PC-3 (cell line): ENCODE data around the gene SLC35B1. TPM values are rescaled to one million over a fixed set of nuclear protein-coding genes. Genes with fewer than 3 reads are reported as not detected.

Source experiments
- ATAC-seq: fragments of 200-7000 bp; cut with Tn5 transposase; 2 replicates; pipeline ENCODE4 v1.9.1; 2020; ENCODE audit warnings: mild to moderate bottlenecking, moderate library complexity
- Bru-seq: library from RNA; stranded (reverse); fragments of 400-500 nt; gene quantifications from one replicate; lab custom pipeline; 2021; lab: Mats Ljungman, UMichigan
- BruChase-seq, 2 experiments: library from RNA; stranded (reverse); fragments of 400-500 nt; gene quantifications; one replicate each; lab custom pipeline; 2021; lab: Mats Ljungman, UMichigan
- BruUV-seq: library from RNA; stranded (reverse); fragments of 400-500 nt; replicated peaks from 2 replicates; lab custom pipeline; 2021; lab: Mats Ljungman, UMichigan
- CTCF ChIA-PET: fragments of 300-600 bp; sonication (Branson Sonifier 250); formaldehyde crosslinking; loops from one replicate; lab custom pipeline; 2022; ENCODE audit warnings: antibody characterized with exemption; lab: Charles Lee
- POLR2A ChIA-PET: fragments of 300-600 bp; sonication (Branson Sonifier 250); formaldehyde crosslinking; loops from one replicate; lab custom pipeline; 2022; ENCODE audit warnings: antibody characterized with exemption; ENCODE audit not compliant: unreplicated experiment; lab: Charles Lee
- DNase-seq: peaks from one replicate; pipeline ENCODE4 v3.0.0-alpha.2; 2015
- H2AFZ ChIP-seq: fragments of 300-600 bp; sonication (generic); 2 replicates; pipeline ENCODE4 v1.6.0; 2016; ENCODE audit warnings: antibody characterized with exemption, low read length
- H3F3A ChIP-seq: fragments of 300-600 bp; sonication (generic); one replicate; pipeline ENCODE4 v1.6.0; 2017; ENCODE audit warnings: antibody characterized with exemption, low read length, control low read depth, mild to moderate bottlenecking; ENCODE audit not compliant: unreplicated experiment
- H3K27ac ChIP-seq: fragments of 300-600 bp; sonication (generic); 2 replicates; pipeline ENCODE4 v1.5.1; 2016; ENCODE audit warnings: mild to moderate bottlenecking, low read length
- H3K27me3 ChIP-seq: fragments of 300-600 bp; sonication (generic); 2 replicates; pipeline ENCODE4 v1.6.1; 2016; ENCODE audit warnings: low read length, mixed read lengths
- H3K36me3 ChIP-seq: fragments of 300-600 bp; sonication (generic); 2 replicates; pipeline ENCODE4 v1.6.1; 2016; ENCODE audit warnings: low read depth, mixed run types, low read length, mixed read lengths
- H3K4me1 ChIP-seq: fragments of 300-600 bp; sonication (generic); 2 replicates; pipeline ENCODE4 v1.5.1; 2016; ENCODE audit warnings: low read length; ENCODE audit not compliant: insufficient read depth
- H3K4me2 ChIP-seq: fragments of 300-600 bp; sonication (generic); 2 replicates; pipeline ENCODE4 v1.6.0; 2016; ENCODE audit warnings: low read length
- H3K4me3 ChIP-seq: fragments of 300-600 bp; sonication (generic); 2 replicates; pipeline ENCODE4 v1.5.1; 2016; ENCODE audit warnings: mild to moderate bottlenecking, low read length, mixed read lengths
- H3K79me2 ChIP-seq: fragments of 300-600 bp; sonication (generic); 2 replicates; pipeline ENCODE4 v1.6.1; 2017; ENCODE audit warnings: low read length, mixed read lengths
- H3K9ac ChIP-seq: fragments of 300-600 bp; sonication (generic); 2 replicates; pipeline ENCODE4 v1.6.0; 2016; ENCODE audit warnings: mild to moderate bottlenecking, low read length
- H3K9me2 ChIP-seq: fragments of 300-600 bp; sonication (generic); replicated peaks from 2 replicates; pipeline ENCODE4 v1.6.1; 2016; ENCODE audit warnings: mixed run types, low read length, mixed read lengths
- H3K9me3 ChIP-seq: fragments of 300-600 bp; sonication (generic); 2 replicates; pipeline ENCODE4 v1.6.1; 2016; ENCODE audit warnings: low read length, mixed read lengths
- H4K20me1 ChIP-seq: fragments of 300-600 bp; sonication (generic); 2 replicates; pipeline ENCODE4 v1.6.1; 2016; ENCODE audit warnings: low read length, mixed read lengths
- CTCF ChIP-seq: fragments of 300-600 bp; sonication (generic); conservative IDR thresholded peaks from 2 replicates; pipeline ENCODE4 v1.5.1; 2017; ENCODE audit warnings: antibody characterized with exemption, low read depth, mild to moderate bottlenecking, low read length
- EZH2 ChIP-seq: fragments of 300-600 bp; sonication (generic); IDR thresholded peaks from one replicate; pipeline ENCODE4 v1.6.1; 2017; ENCODE audit warnings: antibody characterized with exemption, mild to moderate bottlenecking, low read length; ENCODE audit not compliant: unreplicated experiment
- EZH2phosphoT487 ChIP-seq: fragments of 300-600 bp; sonication (generic); IDR thresholded peaks from 2 replicates; pipeline ENCODE4 v1.6.1; 2018; ENCODE audit warnings: mild to moderate bottlenecking, antibody characterized with exemption, low read length, borderline replicate concordance
- intact Hi-C: fragments of 100-400 bp; cut with micrococcal nuclease; formaldehyde crosslinking; loops from 2 replicates; pipeline ENCODE4 v1.9.0; 2023
- long read RNA-seq: library from polyadenylated mRNA; unstranded; transcript quantifications from one replicate; pipeline ENCODE4 v2.0.0, GENCODE V29; 2021; ENCODE audit not compliant: unreplicated experiment
- total RNA-seq: library from RNA; depleted of rRNA; stranded (reverse); fragments of >200 nt; gene quantifications from 2 replicates; pipeline ENCODE4 v1.2.3, GENCODE V29; 2014; rRNA removed

The SLC35B1 gene
- total RNA-seq, result 199 and 211 TPM in 2 replicates
- Bru-seq, nascent RNA, result percentile 98 among the genes with signal in this experiment
- percentile 98 among the genes with signal in this experiment for BruChase-seq, experiment 1, labeled RNA remaining after a 6-hour chase
- BruChase-seq, experiment 2, labeled RNA remaining after a 2-hour chase, result percentile 97 among the genes with signal in this experiment
- long read RNA-seq, transcript SLC35B1-220 (9 exons, 1,611 nt), result major isoform, 85 of 179 reads
- long read RNA-seq, transcript SLC35B1-209 (9 exons, 1,320 nt), result minor isoform, 46 of 179 reads
- long read RNA-seq, transcript SLC35B1-212 (2 exons, 464 nt), result minor isoform, 8 of 179 reads
- long read RNA-seq, partial matches to known transcripts, result 6 of 179 reads
- long read RNA-seq, other reads (novel, unspliced or antisense), result 34 of 179 reads

GRCh38 chr17:49707608-49708514, at the start of gene SLC35B1:
Gene SLC35B1 (minus strand): TSS chr17:49707964. CDS start chr17:49707833, 131 bp downstream.
- Histone ChIP-seq H3K4me3 (peak within 1 kb of the TSS; percentile 86), H3K9me2 (no peaks in the 10 kb centered on the region), H2AFZ (peak within 1 kb of the TSS; percentile 84), H4K20me1 (no peaks in the 10 kb centered on the region), H3K4me2 (peak within 1 kb of the TSS; percentile 92), H3K9ac (peak within 1 kb of the TSS; percentile 94), H3K27ac (peak within 1 kb of the TSS; percentile 80), H3F3A (no peaks in the 10 kb centered on the region), H3K27me3 (no peaks in the 10 kb centered on the region), H3K36me3 (peaks cover 27% of the 10 kb centered on the region), H3K4me1 (peaks cover 17% of the 10 kb centered on the region), H3K9me3 (no peaks in the 10 kb centered on the region), H3K79me2 (peaks cover 23% of the 10 kb centered on the region)
- POLR2A ChIA-PET, result interaction anchor here (0.6 to 1.5 kb wide), 3 partner anchors 9 to 133 kb away, joined by 3 to 4 read pairs (median 3); partner anchors contain the start of gene KAT7
- no TSS peak for BruUV-seq
- intact Hi-C loops, result loop anchor here (1.0 to 5.0 kb wide), 5 partner anchors 56 to 289 kb away; partner anchors contain the start of genes DLX3, FAM117A and KAT7
- TF ChIP-seq CTCF (peak; percentile 98), EZH2phosphoT487 (no peak), EZH2 (no peak)
- ATAC-seq, result peak; percentile 91
- peak; percentile 100 for DNase-seq
- CTCF ChIA-PET, result interaction anchor here (0.6 to 1.3 kb wide), 4 partner anchors 31 to 69 kb away, joined by 3 to 7 read pairs (median 4); partner anchors contain the start of gene FAM117A

- no TSS peak for BruUV-seq
- H3K4me2 ChIP-seq, result no peak overlapping the region
- no peak for ATAC-seq
These were observed 49.5 kb upstream of the SLC35B1 start for GRCh38 chr17:49757151-49757777.

More at GRCh38 chr17:49757151-49757777, 49.5 kb upstream of the SLC35B1 start:
- Histone ChIP-seq H3F3A (no peaks in the 10 kb centered on the region), H3K79me2 (no peaks in the 10 kb centered on the region), H3K4me3 (no peak overlapping the region), H2AFZ (no peak overlapping the region), H3K4me1 (peaks cover 10% of the 10 kb centered on the region), H3K9me3 (no peaks in the 10 kb centered on the region), H3K27ac (no peak overlapping the region), H3K9me2 (no peaks in the 10 kb centered on the region), H3K9ac (no peak overlapping the region), H4K20me1 (no peaks in the 10 kb centered on the region), H3K27me3 (no peaks in the 10 kb centered on the region), H3K36me3 (no peaks in the 10 kb centered on the region)
- DNase-seq, result no peak
- POLR2A ChIA-PET, result no interaction called here
- CTCF ChIA-PET, result no interaction called here
- TF ChIP-seq EZH2phosphoT487, result no peak
- no peak for TF ChIP-seq CTCF
- intact Hi-C loops, result no loop called here
